HG03469 (cell line): Measurements from ENCODE around the gene WDR59.
"Not testable (repeated sequence)": the region's sequence is repeated elsewhere in the genome, so short reads cannot be mapped to it uniquely, and the experiment has no call there.

Experiments used
- ATAC-seq: cut with Tn5 transposase; IDR thresholded peaks from one replicate; pipeline ENCODE4 v1.9.1; 2021; ENCODE audit warnings: mild to moderate bottlenecking, moderate library complexity, moderate number of reproducible peaks; ENCODE audit not compliant: unreplicated experiment

WDR59 gene

DNA sequence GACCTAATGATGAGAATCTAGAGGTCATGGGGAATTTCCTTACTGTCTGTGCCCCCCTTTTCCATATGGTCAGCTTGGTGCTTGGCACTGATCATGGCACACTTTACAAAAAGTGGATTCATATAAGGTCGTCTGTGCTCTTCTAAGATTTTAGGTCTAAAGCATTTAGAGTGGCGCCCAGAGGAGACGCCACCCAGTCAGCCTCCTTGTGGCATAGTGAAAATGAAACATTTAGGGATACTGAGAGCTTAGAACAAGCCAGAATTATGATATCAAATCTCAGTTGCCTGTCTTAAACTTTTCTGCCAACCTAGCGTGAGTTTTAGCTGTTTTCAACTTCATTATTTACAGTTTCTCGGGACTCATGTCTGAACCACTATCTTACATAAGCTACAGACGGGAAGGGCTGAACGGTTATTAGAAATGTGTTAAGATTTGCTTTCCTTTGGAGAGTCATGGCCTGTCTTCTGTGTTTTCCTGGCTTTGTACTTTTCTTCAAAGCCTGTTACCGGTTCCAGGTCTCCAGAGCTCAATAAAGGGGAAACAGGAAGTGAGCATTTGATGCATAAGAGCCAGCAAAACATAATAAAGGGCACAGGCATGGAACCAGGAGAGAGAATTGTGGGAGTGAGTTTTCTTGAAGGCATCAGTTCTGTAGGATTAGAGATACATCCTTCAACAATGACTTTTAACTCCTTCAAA, 27.6 kb upstream of the WDR59 start:
- no peak for ATAC-seq

DNA sequence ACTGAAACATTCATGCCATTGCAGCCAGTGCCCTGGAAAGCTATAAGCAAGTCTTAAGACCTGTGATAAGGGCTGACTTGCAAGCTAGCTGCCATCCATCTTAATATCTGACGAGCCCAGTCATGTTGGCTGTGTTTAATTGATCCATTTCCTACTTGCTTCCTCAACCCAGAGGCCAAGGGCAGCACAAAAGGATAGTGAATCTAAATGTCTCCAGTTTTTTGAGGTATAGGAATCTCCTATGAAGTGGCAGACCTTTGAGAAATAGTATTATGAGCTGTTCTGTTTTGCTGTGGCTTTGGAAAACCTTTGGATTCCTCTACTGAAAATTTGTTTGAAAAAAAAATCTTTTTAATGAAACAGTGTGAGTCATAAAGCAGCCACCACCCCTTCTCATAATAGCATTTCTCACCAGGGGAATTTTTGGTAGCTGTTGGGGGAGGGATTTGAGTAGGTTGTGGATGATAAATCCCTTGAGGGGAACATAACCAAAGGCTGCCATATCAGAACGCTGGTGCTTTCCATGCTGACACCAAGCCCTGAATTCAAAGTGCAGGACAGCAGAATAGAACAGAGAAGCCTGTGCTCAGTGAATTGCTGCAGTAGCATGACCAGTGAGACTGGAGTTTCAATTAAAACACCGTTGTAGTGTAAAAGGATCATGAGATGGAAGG, 26.8 kb upstream of the WDR59 start:
- peak; percentile 68 for ATAC-seq

- ATAC-seq = no peak
Measured at GRCh38 chr16:75010427-75010826, 25.5 kb upstream of the WDR59 start.

- ATAC-seq = no peak
Measured at GRCh38 chr16:75007443-75007842, 22.5 kb upstream of the WDR59 start.

DNA sequence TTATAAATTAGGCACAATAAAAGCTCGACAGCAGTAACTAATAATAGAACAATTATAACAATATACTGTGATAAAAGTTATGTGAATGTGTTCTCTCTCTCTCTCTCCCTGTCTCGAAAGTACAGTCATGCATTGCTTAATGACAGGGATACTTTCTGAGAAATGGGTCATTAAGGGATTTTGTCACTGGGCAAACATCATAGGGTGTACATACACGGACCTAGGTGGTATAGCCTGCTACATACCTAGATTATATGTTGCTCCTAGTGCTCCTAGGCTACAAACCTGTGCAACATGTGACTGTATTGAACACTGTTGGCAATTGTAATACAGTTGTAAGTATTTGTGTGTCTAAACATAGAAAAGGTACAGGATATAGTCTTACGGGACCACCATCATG, 20.8 kb upstream of the WDR59 start:
- no peak for ATAC-seq

GRCh38 chr16:75004460-75004859, 19.5 kb upstream of the WDR59 start:
- ATAC-seq = no peak

GRCh38 chr16:75003931-75004330, 19.0 kb upstream of the WDR59 start:
- ATAC-seq = no peak

GRCh38 chr16:75002474-75002873, 17.6 kb upstream of the WDR59 start:
- ATAC-seq = no peak

DNA sequence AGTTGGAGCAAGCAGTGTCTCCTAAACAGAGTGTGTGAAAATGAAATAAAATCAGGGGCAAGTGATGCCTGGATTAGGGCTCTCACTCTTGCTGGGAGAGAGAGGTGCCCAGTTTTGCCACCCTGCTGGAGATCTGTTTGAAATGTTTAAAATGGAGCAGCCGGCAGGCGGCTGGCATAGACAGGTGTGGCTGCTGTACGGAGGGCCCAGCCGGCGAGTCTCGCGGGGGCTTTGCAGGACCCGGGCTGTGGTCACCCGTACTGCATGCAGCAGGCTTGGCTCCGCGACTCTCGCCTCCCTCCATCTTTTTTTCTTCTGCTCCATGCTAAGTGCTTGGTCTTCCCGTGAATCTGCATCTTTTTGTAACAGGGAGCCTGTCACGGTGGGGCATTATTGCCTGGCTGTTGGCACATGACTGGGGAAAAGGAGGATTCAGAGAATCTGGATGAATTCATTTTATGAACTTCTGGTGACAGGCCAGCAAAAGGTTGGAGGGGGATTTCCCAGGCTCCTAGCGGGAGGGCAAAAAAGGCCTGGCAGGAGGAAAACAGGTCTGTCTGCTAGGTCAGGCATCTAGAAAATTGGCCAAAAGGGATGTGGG, 15.7 kb upstream of the WDR59 start:
- no peak for ATAC-seq

GRCh38 chr16:74999609-75000480, 14.9 kb upstream of the WDR59 start:
- ATAC-seq = no peak

- peak; percentile 8 for ATAC-seq
Measured at GRCh38 chr16:74999219-74999608, 14.3 kb upstream of the WDR59 start.

GRCh38 chr16:74998481-74999218, 13.7 kb upstream of the WDR59 start, which contains the start of gene ZNRF1:
ZNRF1 (plus strand) TSS chr16:74999024; CDS start chr16:74999672, 648 bp downstream.
- peak; percentile 47 for ATAC-seq

DNA sequence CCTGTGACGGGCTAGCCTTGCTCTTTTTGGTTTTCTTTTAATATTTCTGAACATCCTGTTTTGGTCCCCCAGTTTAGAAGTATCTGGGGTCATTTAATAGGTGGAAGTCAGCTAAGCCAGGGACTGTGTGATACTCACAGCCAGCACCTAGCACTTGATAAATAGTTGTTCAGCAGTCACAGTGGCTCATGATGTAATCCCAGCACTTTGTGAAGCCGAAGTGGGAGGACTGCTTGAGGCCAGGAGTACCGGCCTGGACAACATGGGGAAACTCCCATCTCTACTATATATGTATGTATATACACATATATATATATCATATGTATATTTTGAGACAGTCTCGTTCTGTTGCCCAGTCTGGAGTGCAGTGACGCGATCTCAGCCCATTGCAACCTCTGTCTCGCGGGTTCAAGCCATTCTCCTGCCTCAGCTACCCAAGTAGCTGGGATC, 12.1 kb upstream of the WDR59 start:
- ATAC-seq = no peak

DNA sequence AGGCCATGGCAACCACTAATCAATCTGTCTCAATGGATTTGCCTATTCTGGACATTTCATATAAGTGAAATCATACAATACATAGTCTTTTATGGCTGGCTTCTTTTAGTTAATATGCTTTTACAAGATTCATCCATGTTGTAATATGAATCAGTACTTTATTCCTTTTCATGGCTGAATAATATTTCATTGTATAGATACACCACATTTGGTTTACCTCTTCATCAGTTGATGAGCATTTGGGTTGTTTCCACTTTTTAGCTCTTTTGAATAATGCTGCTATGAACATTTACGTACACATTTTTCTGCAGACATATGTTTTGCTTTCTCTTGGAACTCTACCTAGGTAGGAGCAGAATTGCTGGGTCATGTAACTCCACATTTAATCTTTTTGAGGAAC, 11.1 kb upstream of the WDR59 start:
- ATAC-seq = no peak

DNA sequence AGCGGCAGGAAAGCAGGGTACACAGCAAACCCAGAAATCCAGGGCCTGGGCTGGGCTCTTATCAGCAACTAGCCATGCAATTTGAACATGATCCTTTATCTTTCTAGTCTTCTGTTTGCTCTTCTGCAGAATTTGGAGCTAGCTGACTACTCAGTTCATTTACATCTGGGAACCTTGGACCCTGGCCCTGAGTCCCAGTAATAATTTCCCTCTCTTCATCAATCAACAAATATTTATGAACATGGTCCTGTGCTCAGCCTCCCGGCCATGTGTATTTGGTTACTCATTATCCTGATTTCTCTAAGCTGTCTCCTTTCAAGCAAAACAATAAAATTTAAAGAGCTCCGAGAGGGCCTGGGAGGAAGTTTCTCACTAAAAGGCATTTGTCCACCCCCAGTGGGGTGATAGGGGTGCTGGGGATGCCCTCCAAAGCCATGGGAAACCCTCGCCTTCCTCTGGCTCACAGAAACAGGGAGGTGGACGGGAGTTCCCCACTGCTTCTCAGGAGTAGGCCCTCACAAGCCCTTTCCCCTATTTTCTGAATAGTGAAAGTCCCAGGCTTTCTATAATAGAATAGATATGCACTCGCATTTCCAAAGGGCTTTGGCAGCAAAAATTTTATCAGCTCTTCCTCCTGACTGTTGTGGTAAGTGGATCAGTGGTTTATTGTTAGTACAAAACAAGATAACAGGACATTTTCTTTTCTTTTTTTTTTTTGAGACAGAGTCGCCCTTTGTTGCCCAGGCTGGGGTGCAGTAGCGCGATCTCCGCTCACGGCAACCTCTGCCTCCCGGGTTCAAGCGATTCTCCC, 6.9 kb upstream of the WDR59 start:
- no peak for ATAC-seq

DNA sequence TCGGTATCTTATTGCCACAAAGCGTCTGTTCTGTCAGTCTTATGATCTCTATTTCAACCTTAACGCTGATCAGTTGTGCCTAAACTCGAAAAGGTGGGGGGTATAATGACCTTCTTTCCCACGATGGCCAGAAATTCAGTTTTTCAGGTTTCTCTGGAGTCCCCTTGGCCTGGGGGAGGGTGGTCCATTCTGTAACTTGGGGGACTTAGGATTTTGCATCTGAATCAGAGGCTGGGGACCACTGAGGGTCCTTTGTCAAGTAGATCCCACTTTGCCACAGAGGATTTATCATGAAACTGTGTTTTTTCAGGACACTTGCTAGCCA, 6.3 kb upstream of the WDR59 start:
- ATAC-seq = no peak

DNA sequence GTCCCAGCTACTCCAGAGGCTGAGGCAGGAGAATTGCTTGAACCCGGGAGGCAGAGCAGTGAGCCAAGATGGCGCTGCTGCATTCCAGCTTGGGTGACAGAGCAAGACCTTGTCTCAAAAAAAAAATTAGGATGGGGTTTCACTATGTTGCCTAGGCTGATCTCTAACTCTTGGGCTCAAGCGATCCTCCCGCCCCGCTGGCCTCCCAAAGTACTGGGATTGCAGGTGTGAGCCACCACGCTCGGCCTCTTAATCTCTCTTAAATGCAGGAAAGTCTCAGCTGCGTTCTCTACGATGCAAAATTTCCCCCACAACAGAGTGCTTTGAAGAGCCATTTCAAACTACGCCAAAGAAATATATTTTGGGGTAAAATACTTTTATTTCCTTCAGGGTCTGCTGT, 5.9 kb upstream of the WDR59 start:
- no peak for ATAC-seq

DNA sequence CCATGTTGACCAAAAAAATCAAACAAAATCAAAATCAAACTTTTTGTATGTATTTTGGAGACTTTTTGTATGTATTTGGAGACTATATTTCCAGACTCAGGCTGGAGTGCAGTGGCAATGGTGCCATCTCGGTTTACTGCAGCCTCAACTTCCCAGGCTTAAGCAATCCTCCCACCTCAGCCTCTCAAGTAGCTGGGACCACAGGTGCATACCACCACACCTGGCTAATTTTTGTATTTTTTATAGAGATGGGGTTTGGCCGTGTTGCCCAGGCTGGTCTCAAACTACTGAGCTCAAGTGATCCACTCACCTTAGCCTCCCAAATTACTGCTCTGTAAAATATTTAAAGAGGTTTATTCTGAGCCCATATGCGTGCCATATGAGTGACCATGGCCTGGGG, 4.9 kb upstream of the WDR59 start:
- not testable (repeated sequence) for ATAC-seq

DNA sequence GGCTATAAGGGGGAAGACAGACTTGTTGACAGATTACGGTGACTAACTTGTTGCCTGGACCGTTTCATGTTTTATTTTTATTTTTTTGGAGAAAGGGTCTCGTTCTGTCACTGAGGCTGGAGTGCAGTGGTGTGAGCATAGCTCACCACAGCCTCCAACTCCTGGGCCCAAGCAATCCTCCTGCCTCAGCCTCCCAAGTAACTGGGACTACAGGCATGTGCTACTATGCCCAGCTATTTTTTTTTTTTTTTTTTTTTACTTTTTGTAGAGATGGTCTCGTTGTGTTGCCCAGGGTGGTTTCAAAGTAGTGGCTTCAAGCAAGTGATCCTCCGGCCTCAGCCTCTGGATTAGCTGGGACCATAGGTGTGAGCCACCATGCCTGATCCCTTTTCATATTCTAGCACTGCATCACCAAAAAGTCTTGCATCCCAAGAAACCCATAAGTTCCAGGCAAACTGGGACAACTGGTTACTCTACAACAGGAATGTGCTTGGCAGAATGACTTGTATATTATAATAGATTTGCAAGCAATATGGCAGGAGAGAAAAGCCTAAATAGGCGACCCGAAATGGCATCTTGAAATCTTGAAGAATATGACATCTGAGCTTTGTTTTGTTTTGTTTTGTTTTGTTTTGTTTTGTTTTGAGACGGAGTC, 2.2 kb upstream of the WDR59 start:
- no peak for ATAC-seq
